GM12878 (cell line): ENCODE data around the gene SCLT1. TPM values are rescaled to one million over a fixed set of nuclear protein-coding genes. Genes with fewer than 3 reads are reported as not detected.

Experiments
- CBX5 ChIP-seq: sonication (generic); IDR thresholded peaks from 2 replicates; pipeline ENCODE4 v1.6.1; 2016; ENCODE audit warnings: low read depth, moderate library complexity, mild to moderate bottlenecking, inconsistent platforms
- EED ChIP-seq: sonication (generic); IDR thresholded peaks from 2 replicates; pipeline ENCODE4 v1.6.1; 2016; ENCODE audit warnings: antibody characterized with exemption, low read depth
- FOS ChIP-seq: IDR thresholded peaks from 3 replicates; pipeline ENCODE4 v1.6.1; 2011; ENCODE audit warnings: borderline replicate concordance; ENCODE audit not compliant: insufficient read length; ENCODE audit errors: extremely low read depth
- GABPA ChIP-seq: IDR thresholded peaks from 2 replicates; pipeline ENCODE4 v1.6.1; 2014; ENCODE audit warnings: antibody characterized with exemption, low read depth, mild to moderate bottlenecking, inconsistent platforms
- IKZF2 ChIP-seq, 2 experiments: fragments of 450-650 bp; IDR thresholded peaks; 2 replicates each; pipeline ENCODE4 v1.6.1; 2017; ENCODE audit warnings: mild to moderate bottlenecking in 2 of 2, moderate library complexity in 2 of 2
- KLF5 ChIP-seq: fragments of 450-650 bp; IDR thresholded peaks from 2 replicates; pipeline ENCODE4 v1.6.1; 2014; ENCODE audit warnings: mild to moderate bottlenecking; ENCODE audit not compliant: partially characterized antibody
- POLR2AphosphoS5 ChIP-seq: IDR thresholded peaks from 2 replicates; pipeline ENCODE4 v1.6.1; 2011; ENCODE audit warnings: mild to moderate bottlenecking, low read length, inconsistent platforms
- REST ChIP-seq: IDR thresholded peaks from 2 replicates; pipeline ENCODE4 v1.6.1; 2012; ENCODE audit warnings: mild to moderate bottlenecking, low read depth, low read length
- SRF ChIP-seq, 2 experiments: IDR thresholded peaks; 2 replicates each; pipeline ENCODE4 v1.6.1; 2011; ENCODE audit warnings: low read depth in 2 of 2, low read length in 2 of 2, mild to moderate bottlenecking in 1 of 2, moderate library complexity in 1 of 2
- WRNIP1 ChIP-seq: IDR thresholded peaks from 2 replicates; pipeline ENCODE4 v1.6.1; 2011; ENCODE audit warnings: low read depth, low read length, improper control_type of control experiment, borderline replicate concordance
- ZBED1 ChIP-seq: IDR thresholded peaks from 2 replicates; pipeline ENCODE4 v1.6.1; 2016; ENCODE audit warnings: borderline replicate concordance
- polyA plus RNA-seq, 11 experiments: library from polyadenylated mRNA; depleted of rRNA in 4 of 11; unstranded in 6 of 11; stranded (reverse) in 5 of 11; fragments of >200 nt; fragmentation: Nextera tagmentation in 4 of 11; fragmentation: Illumina TruSeq in 1 of 11; extraction: Ambion mirVana in 4 of 11; extraction: Trizol in 1 of 11; gene quantifications; 1 replicate in 1 of 11; 2 replicates in 10 of 11; pipeline versions ENCODE4 v1.2.1 to v1.2.3, GENCODE V29; 2011 to 2016; ENCODE audit warnings: inconsistent platforms in 2 of 11, missing spikeins in 2 of 11, low read depth in 1 of 11
- total RNA-seq, 4 experiments: library from RNA; depleted of rRNA in 3 of 4; stranded (reverse); fragments of >200 nt in 3 of 4; fragmentation: Illumina TruSeq in 1 of 4; extraction: Trizol in 1 of 4; gene quantifications; 2 replicates each; pipeline versions ENCODE4 v1.2.1 to v1.2.3, GENCODE V29; 2013 to 2021
- TF ChIP-seq, protein P1 (sequence below): fragments of 450-650 bp; IDR thresholded peaks from 2 replicates; pipeline ENCODE4 v1.6.1; 2017; ENCODE audit warnings: mild to moderate bottlenecking, moderate library complexity
- TF ChIP-seq, protein P2 (sequence below): fragments of 150-350 bp; IDR thresholded peaks from 2 replicates; pipeline ENCODE4 v1.6.1; 2014; ENCODE audit warnings: mild to moderate bottlenecking, low read depth, low read length
- TF ChIP-seq, protein P3 (sequence below): fragments of 450-650 bp; formaldehyde crosslinking; IDR thresholded peaks from 2 replicates; pipeline ENCODE4 v1.5.0; 2022; ENCODE audit warnings: mild to moderate bottlenecking, missing genetic modification characterization

The SCLT1 gene
- total and polyA plus RNA-seq, 10 of the 15 experiments (the other 5 are each of a cell fraction or from before 2014, with no cell fraction given), result 7.8 to 31.4 (median 19.6) TPM

DNA sequence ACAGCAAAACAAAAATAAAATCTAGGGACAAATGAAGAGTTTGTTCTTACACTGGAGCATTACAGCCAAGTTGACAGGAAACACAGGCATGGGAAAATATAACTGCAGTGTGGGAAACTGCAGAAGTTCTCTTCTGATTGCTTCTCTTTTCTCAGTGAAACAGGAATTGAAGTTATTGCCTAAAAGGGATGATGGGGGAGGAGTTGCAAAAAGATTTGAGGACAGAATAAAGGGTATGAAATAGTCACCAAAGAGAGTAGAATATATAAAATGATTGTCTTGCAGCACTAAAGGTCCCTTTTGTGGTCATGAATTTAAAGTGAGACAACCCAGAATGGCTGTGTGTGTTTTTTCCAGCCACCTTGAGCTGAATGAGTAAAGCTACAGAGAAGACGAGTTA, 180.1 kb downstream of the SCLT1 start (continued):
- TF ChIP-seq, protein P1, sequence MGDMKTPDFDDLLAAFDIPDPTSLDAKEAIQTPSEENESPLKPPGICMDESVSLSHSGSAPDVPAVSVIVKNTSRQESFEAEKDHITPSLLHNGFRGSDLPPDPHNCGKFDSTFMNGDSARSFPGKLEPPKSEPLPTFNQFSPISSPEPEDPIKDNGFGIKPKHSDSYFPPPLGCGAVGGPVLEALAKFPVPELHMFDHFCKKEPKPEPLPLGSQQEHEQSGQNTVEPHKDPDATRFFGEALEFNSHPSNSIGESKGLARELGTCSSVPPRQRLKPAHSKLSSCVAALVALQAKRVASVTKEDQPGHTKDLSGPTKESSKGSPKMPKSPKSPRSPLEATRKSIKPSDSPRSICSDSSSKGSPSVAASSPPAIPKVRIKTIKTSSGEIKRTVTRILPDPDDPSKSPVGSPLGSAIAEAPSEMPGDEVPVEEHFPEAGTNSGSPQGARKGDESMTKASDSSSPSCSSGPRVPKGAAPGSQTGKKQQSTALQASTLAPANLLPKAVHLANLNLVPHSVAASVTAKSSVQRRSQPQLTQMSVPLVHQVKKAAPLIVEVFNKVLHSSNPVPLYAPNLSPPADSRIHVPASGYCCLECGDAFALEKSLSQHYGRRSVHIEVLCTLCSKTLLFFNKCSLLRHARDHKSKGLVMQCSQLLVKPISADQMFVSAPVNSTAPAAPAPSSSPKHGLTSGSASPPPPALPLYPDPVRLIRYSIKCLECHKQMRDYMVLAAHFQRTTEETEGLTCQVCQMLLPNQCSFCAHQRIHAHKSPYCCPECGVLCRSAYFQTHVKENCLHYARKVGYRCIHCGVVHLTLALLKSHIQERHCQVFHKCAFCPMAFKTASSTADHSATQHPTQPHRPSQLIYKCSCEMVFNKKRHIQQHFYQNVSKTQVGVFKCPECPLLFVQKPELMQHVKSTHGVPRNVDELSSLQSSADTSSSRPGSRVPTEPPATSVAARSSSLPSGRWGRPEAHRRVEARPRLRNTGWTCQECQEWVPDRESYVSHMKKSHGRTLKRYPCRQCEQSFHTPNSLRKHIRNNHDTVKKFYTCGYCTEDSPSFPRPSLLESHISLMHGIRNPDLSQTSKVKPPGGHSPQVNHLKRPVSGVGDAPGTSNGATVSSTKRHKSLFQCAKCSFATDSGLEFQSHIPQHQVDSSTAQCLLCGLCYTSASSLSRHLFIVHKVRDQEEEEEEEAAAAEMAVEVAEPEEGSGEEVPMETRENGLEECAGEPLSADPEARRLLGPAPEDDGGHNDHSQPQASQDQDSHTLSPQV, result no peak
- TF ChIP-seq, protein P2, sequence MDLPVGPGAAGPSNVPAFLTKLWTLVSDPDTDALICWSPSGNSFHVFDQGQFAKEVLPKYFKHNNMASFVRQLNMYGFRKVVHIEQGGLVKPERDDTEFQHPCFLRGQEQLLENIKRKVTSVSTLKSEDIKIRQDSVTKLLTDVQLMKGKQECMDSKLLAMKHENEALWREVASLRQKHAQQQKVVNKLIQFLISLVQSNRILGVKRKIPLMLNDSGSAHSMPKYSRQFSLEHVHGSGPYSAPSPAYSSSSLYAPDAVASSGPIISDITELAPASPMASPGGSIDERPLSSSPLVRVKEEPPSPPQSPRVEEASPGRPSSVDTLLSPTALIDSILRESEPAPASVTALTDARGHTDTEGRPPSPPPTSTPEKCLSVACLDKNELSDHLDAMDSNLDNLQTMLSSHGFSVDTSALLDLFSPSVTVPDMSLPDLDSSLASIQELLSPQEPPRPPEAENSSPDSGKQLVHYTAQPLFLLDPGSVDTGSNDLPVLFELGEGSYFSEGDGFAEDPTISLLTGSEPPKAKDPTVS, result no peak
- TF ChIP-seq REST (no peak), POLR2AphosphoS5 (no peak), SRF (IDR thresholded peaks at IDR 0.05; ENCODE audit: low read depth in 2 of 2, low read length in 2 of 2) (no peak; a peak in 1 of 4 replicates), WRNIP1 (no peak), FOS (no peak), IKZF2 (IDR thresholded peaks at IDR 0.05) (peak; percentile 46 to 51; a peak in 2 of 4 replicates), CBX5 (peak; percentile 50; the same call in 1 of the 2 replicates), GABPA (no peak), ZBED1 (no peak), EED (0 out of 2 replicates have a peak, but pooled peaks have one; percentile 36), KLF5 (no peak)
- TF ChIP-seq, protein P3, sequence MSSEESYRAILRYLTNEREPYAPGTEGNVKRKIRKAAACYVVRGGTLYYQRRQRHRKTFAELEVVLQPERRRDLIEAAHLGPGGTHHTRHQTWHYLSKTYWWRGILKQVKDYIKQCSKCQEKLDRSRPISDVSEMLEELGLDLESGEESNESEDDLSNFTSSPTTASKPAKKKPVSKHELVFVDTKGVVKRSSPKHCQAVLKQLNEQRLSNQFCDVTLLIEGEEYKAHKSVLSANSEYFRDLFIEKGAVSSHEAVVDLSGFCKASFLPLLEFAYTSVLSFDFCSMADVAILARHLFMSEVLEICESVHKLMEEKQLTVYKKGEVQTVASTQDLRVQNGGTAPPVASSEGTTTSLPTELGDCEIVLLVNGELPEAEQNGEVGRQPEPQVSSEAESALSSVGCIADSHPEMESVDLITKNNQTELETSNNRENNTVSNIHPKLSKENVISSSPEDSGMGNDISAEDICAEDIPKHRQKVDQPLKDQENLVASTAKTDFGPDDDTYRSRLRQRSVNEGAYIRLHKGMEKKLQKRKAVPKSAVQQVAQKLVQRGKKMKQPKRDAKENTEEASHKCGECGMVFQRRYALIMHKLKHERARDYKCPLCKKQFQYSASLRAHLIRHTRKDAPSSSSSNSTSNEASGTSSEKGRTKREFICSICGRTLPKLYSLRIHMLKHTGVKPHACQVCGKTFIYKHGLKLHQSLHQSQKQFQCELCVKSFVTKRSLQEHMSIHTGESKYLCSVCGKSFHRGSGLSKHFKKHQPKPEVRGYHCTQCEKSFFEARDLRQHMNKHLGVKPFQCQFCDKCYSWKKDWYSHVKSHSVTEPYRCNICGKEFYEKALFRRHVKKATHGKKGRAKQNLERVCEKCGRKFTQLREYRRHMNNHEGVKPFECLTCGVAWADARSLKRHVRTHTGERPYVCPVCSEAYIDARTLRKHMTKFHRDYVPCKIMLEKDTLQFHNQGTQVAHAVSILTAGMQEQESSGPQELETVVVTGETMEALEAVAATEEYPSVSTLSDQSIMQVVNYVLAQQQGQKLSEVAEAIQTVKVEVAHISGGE (CRISPR knock-in tag), result no peak
